Liver (tissue), 9 donors: Measurements from ENCODE around the gene DLGAP4. TPM values are rescaled to one million over a fixed set of nuclear protein-coding genes. Genes with fewer than 3 reads are reported as not detected.

Experiments
- DNase-seq: peaks from one replicate; pipeline ENCODE4 v3.0.0-alpha.2; 2017; ENCODE audit warnings: low spot score
- H3K27ac ChIP-seq, 2 donors: one replicate each; pipeline ENCODE4 v1.7.0; 2013; ENCODE audit warnings: inconsistent platforms in 2 of 2, low read length in 2 of 2, control low read depth in 1 of 2, low read depth in 1 of 2, mild to moderate bottlenecking in 1 of 2
- H3K27me3 ChIP-seq, 4 donors: one replicate each; pipeline versions ENCODE4 v1.6.1 to v1.7.0; 2013; ENCODE audit warnings: low read length in 3 of 4, inconsistent platforms in 1 of 4, mild to moderate bottlenecking in 1 of 4, moderate library complexity in 1 of 4; ENCODE audit not compliant: control insufficient read depth in 4 of 4, insufficient read depth in 4 of 4
- H3K36me3 ChIP-seq, 4 donors: one replicate each; pipeline versions ENCODE4 v1.6.1 to v1.7.0; 2013; ENCODE audit warnings: low read length in 3 of 4, mild to moderate bottlenecking in 3 of 4, low read depth in 1 of 4, moderate library complexity in 1 of 4; ENCODE audit not compliant: control insufficient read depth in 4 of 4, insufficient read depth in 3 of 4
- H3K4me1 ChIP-seq, 4 donors: one replicate each; pipeline versions ENCODE4 v1.6.1 to v1.7.0; 2013; ENCODE audit warnings: low read length in 3 of 4, mild to moderate bottlenecking in 3 of 4, moderate library complexity in 1 of 4; ENCODE audit not compliant: control insufficient read depth in 4 of 4, insufficient read depth in 4 of 4
- H3K4me3 ChIP-seq, 3 donors: one replicate each; pipeline versions ENCODE4 v1.6.1 to v1.7.0; 2013; ENCODE audit warnings: low read length in 3 of 3, control low read depth in 1 of 3, low read depth in 1 of 3, mild to moderate bottlenecking in 1 of 3
- H3K9ac ChIP-seq, 2 donors: one replicate each; pipeline ENCODE4 v1.7.0; 2013; ENCODE audit warnings: low read length in 2 of 2, mild to moderate bottlenecking in 2 of 2, moderate library complexity in 2 of 2, control low read depth in 1 of 2, low read depth in 1 of 2
- H3K9me3 ChIP-seq, 4 donors: one replicate each; pipeline versions ENCODE4 v1.6.1 to v1.7.0; 2013; ENCODE audit warnings: low read length in 3 of 4; ENCODE audit not compliant: control insufficient read depth in 4 of 4
- FOXA1 ChIP-seq: IDR thresholded peaks from 2 replicates; pipeline ENCODE4 v1.6.1; 2016; ENCODE audit warnings: antibody characterized with exemption
- FOXA2 ChIP-seq: IDR thresholded peaks from 2 replicates; pipeline ENCODE4 v1.6.1; 2016; ENCODE audit warnings: antibody characterized with exemption
- GABPA ChIP-seq, 2 donors: IDR thresholded peaks in 1 of 2; conservative IDR thresholded peaks in 1 of 2; 2 replicates each; pipeline ENCODE4 v1.6.1; 2016; ENCODE audit warnings: antibody characterized with exemption in 2 of 2, mild to moderate bottlenecking in 1 of 2, moderate library complexity in 1 of 2
- HNF4A ChIP-seq, 2 donors: conservative IDR thresholded peaks; 2 replicates each; pipeline ENCODE4 v1.6.1; 2016; ENCODE audit warnings: antibody characterized with exemption in 2 of 2, mild to moderate bottlenecking in 2 of 2
- JUND ChIP-seq, 2 donors: IDR thresholded peaks; 2 replicates each; pipeline ENCODE4 v1.6.1; 2016; ENCODE audit warnings: antibody characterized with exemption in 2 of 2
- NR2F2 ChIP-seq: IDR thresholded peaks from 2 replicates; pipeline ENCODE4 v1.6.1; 2016; ENCODE audit warnings: antibody characterized with exemption
- RAD21 ChIP-seq, 2 donors: IDR thresholded peaks; 2 replicates each; pipeline ENCODE4 v1.6.1; 2016; ENCODE audit warnings: antibody characterized with exemption in 2 of 2, mild to moderate bottlenecking in 2 of 2
- REST ChIP-seq: IDR thresholded peaks from 2 replicates; pipeline ENCODE4 v1.6.1; 2016; ENCODE audit warnings: antibody characterized with exemption, mild to moderate bottlenecking
- RXRA ChIP-seq, 2 donors: IDR thresholded peaks; 2 replicates each; pipeline ENCODE4 v1.6.1; 2017 to 2018; ENCODE audit warnings: antibody characterized with exemption in 2 of 2, mild to moderate bottlenecking in 1 of 2
- SP1 ChIP-seq: IDR thresholded peaks from 2 replicates; pipeline ENCODE4 v1.6.1; 2018; ENCODE audit warnings: antibody characterized with exemption, mild to moderate bottlenecking
- TAF1 ChIP-seq: conservative IDR thresholded peaks from 2 replicates; pipeline ENCODE4 v1.6.1; 2016; ENCODE audit warnings: antibody characterized with exemption, mild to moderate bottlenecking
- YY1 ChIP-seq: IDR thresholded peaks from 2 replicates; pipeline ENCODE4 v1.6.1; 2016; ENCODE audit warnings: antibody characterized with exemption, mild to moderate bottlenecking
- ZBTB33 ChIP-seq: IDR thresholded peaks from 2 replicates; pipeline ENCODE4 v1.6.1; 2016; ENCODE audit warnings: antibody characterized with exemption
- WGBS: extraction: QIAGEN DNeasy Blood & Tissue Kit; methylation state at CpG from one replicate; pipeline ENCODE4 v1.1.7; 2013; 5-methylcytosine and 5-hydroxymethylcytosine counted together
- polyA plus RNA-seq, 2 donors: library from polyadenylated mRNA; stranded (reverse) in 1 of 2; unstranded in 1 of 2; fragments of 200-250 nt in 1 of 2; fragments of >200 nt in 1 of 2; fragmentation: Nextera tagmentation in 1 of 2; extraction: Ambion mirVana in 1 of 2; gene quantifications; one replicate each; pipeline versions ENCODE4 v1.2.1 to v1.2.3, GENCODE V29; 2013 to 2015
- total RNA-seq, 2 donors: library from RNA; depleted of rRNA; stranded (reverse); fragments of >200 nt; gene quantifications; one replicate each; pipeline ENCODE4 v1.2.3, GENCODE V29; 2014
- TF ChIP-seq, protein P1 (sequence below): IDR thresholded peaks from 2 replicates; pipeline ENCODE4 v1.6.1; 2016; ENCODE audit warnings: antibody characterized with exemption
- TF ChIP-seq, protein P2 (sequence below): fragments of 150-350 bp; IDR thresholded peaks from 2 replicates; pipeline ENCODE4 v1.5.1; 2017; ENCODE audit warnings: improper control_type of control experiment, low read depth, low read length; ENCODE audit not compliant: missing input control
- TF ChIP-seq, protein P3 (sequence below): IDR thresholded peaks from 2 replicates; pipeline ENCODE4 v1.6.1; 2016; ENCODE audit warnings: antibody characterized with exemption
- donor health status: healthy.
- donor health status: healthy.
- donor health status: healthy.
- donor health status: healthy.
- donor health status: healthy.

Gene DLGAP4
- total and polyA plus RNA-seq, 4 donors = 2.9 to 18.7 (median 11.2) TPM

GRCh38 chr20:36439040-36439730 lies 133.0 kb downstream of the DLGAP4 start:
- no peak overlapping the region for H3K9ac ChIP-seq
- DNase-seq = peak; percentile 77
- peaks cover 0 to 2% (median 0%) of the 10 kb centered on the region in 4 donors for H3K27me3 ChIP-seq
- H3K27ac ChIP-seq = no peak overlapping the region
- peaks cover 0 to 7% (median 2%) of the 10 kb centered on the region in 4 donors for H3K4me1 ChIP-seq
- TF ChIP-seq HNF4A (conservative IDR thresholded peaks at IDR 0.05) (no peak), REST (no peak), ZBTB33 (no peak), SP1 (no peak), GABPA (IDR thresholded peaks at IDR 0.05 in 1 of 2, conservative IDR thresholded peaks at IDR 0.05 in 1 of 2) (no peak), YY1 (no peak), RXRA (IDR thresholded peaks at IDR 0.05) (no peak), NR2F2 (no peak), RAD21 (IDR thresholded peaks at IDR 0.05) (peak; percentile 80 to 88)
- TF ChIP-seq, protein P1, sequence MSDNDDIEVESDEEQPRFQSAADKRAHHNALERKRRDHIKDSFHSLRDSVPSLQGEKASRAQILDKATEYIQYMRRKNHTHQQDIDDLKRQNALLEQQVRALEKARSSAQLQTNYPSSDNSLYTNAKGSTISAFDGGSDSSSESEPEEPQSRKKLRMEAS = no peak
- TF ChIP-seq, protein P2, sequence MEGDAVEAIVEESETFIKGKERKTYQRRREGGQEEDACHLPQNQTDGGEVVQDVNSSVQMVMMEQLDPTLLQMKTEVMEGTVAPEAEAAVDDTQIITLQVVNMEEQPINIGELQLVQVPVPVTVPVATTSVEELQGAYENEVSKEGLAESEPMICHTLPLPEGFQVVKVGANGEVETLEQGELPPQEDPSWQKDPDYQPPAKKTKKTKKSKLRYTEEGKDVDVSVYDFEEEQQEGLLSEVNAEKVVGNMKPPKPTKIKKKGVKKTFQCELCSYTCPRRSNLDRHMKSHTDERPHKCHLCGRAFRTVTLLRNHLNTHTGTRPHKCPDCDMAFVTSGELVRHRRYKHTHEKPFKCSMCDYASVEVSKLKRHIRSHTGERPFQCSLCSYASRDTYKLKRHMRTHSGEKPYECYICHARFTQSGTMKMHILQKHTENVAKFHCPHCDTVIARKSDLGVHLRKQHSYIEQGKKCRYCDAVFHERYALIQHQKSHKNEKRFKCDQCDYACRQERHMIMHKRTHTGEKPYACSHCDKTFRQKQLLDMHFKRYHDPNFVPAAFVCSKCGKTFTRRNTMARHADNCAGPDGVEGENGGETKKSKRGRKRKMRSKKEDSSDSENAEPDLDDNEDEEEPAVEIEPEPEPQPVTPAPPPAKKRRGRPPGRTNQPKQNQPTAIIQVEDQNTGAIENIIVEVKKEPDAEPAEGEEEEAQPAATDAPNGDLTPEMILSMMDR = peak; percentile 89
- H3K4me3 ChIP-seq = no peak overlapping the region
- no peaks in the 10 kb centered on the region for H3K9me3 ChIP-seq
- no peaks in the 10 kb centered on the region for H3K36me3 ChIP-seq
- 30% methylated on average over 9 of the region's 9 CpGs for WGBS

- Histone ChIP-seq H3K4me3 (no peak overlapping the region), H3K27ac (no peak overlapping the region)
- 43% methylated on average over 7 of the region's 7 CpGs for WGBS
- TF ChIP-seq, protein P1 = no peak
- TF ChIP-seq SP1 (no peak), YY1 (no peak), RXRA (IDR thresholded peaks at IDR 0.05) (no peak), RAD21 (IDR thresholded peaks at IDR 0.05) (no peak), GABPA (IDR thresholded peaks at IDR 0.05 in 1 of 2, conservative IDR thresholded peaks at IDR 0.05 in 1 of 2) (no peak), FOXA1 (no peak), TAF1 (no peak), JUND (IDR thresholded peaks at IDR 0.05) (no peak), NR2F2 (no peak), FOXA2 (no peak), ZBTB33 (no peak)
- TF ChIP-seq, protein P3, sequence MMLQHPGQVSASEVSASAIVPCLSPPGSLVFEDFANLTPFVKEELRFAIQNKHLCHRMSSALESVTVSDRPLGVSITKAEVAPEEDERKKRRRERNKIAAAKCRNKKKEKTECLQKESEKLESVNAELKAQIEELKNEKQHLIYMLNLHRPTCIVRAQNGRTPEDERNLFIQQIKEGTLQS = no peak
- TF ChIP-seq, protein P2 = no peak
Measured at GRCh38 chr20:36439731-36440072, 133.6 kb downstream of the DLGAP4 start.

More at GRCh38 chr20:36439731-36440072, 133.6 kb downstream of the DLGAP4 start:
- H3K4me1 ChIP-seq = peaks cover 0 to 7% (median 2%) of the 10 kb centered on the region in 4 donors
- peaks cover 0 to 2% (median 0%) of the 10 kb centered on the region in 4 donors for H3K27me3 ChIP-seq
- H3K9me3 ChIP-seq = no peaks in the 10 kb centered on the region
- no peak overlapping the region for H3K9ac ChIP-seq
- H3K36me3 ChIP-seq = no peaks in the 10 kb centered on the region
- DNase-seq = no peak
